HG02943 (cell line): ENCODE measurements around the gene AKAP13.

Experiments used
- ATAC-seq: cut with Tn5 transposase; IDR thresholded peaks from one replicate; pipeline ENCODE4 v1.9.1; 2021; ENCODE audit warnings: mild to moderate bottlenecking, low read depth, moderate library complexity; ENCODE audit not compliant: unreplicated experiment

The AKAP13 gene

DNA sequence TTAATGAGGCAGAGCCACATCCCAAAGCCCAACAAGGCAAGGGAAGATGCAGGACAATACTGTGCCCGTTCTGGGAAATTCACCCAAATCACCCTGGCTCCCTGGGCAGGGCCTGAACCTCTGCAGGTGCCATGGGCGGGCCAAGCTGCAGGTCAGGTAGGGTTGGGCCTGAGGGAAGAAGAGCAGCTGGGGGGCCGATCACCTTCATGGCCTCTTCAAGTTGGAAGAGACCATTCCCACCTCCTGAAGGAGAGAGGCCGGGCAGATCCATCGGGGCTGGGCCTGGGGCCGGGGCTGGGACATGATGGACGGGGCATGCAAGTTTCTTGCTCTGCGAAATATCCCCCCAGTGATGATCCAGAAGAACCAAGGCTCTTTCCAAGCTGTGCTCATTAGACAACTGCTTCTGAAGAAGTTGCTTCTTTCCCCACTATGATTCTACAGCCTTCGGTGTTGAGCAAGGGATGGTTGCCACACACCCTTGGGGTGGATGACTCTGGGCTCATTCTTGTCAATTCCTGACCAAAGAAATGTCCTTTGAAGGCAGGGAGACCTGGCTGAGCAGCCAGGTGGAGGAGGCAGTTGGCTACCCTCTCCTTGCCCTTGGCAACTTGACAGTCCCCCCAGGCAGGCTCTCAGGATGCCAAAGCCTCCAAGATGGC is 376.1 kb downstream of the AKAP13 start:
- ATAC-seq: no peak

DNA sequence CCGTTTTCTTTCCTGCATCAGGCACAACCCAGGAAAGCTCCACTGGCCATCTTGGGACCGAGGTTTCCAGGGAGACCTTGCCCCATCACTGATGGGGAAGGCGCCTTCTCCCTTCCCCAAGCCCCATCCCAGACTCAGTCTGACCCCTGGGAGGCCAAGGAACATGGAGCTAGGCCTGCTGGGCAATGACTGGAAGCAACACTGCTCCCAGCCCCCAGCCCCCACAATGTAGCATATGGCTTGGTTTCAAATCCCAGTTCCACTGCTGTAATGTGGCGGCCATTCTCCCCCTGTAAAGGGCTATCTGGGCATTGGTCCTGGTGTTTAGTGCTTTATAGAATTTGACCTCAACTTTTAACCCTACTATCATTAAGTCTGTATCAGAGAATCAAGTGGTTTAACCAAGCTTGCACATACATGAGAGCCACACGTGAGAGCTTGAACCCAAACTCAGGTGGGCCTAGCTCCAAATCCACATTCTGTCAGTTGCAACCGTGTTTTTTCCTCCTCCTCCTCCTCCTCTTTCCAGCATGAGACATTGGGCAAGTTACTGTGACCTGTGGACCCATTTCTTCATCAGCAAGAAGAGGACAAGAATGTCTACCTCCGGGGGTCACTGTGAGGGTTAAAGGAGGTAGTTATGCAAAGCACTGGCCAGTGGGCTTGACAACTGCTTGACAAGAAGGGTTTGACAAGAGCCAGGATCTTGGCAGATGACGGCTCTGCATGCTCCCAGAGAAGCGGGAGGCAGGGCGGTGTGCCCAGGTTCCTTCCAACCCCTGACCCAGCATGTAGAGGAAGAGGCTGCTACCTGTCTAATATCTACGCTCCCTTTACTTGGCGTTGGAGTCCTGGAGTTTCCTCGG is 376.9 kb downstream of the AKAP13 start:
- ATAC-seq: no peak

- no peak for ATAC-seq
These were observed 377.7 kb downstream of the AKAP13 start for GRCh38 chr15:85757939-85758654.

- no peak for ATAC-seq
These were observed 378.2 kb downstream of the AKAP13 start for GRCh38 chr15:85758655-85758978.

DNA sequence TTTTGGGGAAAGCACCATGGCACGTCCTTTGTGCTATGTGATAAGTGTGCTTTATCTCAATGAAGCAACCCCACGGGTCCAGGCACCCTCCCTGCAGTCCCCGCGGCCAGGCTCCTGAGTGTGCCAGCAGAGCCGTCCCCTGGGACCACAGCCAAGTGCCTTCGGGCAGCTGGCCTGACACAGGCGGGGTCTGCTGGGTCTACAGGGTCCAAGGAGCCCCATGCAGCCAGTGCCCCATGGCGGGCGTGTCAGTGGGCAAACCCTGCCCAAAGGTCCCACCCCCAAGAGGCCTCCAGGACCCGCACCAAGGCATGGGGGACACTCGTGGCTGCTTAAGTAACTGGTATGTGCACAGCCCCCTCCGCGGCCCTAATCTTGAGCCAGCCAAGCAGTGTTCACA is 379.0 kb downstream of the AKAP13 start:
- ATAC-seq: no peak

DNA sequence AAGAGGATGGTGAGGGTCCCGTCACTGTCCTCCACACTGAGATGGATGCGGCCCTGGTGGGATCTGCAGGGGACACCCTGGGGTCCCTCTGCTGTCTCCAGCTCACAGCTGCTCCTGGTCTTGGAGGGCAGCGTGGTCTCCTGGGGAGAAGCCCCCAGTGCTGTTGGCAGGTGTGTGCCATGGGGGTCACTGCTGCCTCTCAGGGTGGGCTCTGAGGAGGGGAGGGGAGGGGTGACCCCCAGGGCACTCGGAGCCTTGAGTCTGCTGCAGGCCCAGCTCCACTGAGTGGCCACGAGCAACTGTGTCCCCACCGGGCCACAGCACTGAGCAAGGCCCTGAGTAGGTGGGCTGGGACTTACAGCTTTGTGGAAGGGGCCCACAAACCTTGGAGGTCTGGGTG is 379.6 kb downstream of the AKAP13 start:
- ATAC-seq: no peak

GRCh38 chr15:85760531-85761371 is 380.3 kb downstream of the AKAP13 start:
- no peak for ATAC-seq

DNA sequence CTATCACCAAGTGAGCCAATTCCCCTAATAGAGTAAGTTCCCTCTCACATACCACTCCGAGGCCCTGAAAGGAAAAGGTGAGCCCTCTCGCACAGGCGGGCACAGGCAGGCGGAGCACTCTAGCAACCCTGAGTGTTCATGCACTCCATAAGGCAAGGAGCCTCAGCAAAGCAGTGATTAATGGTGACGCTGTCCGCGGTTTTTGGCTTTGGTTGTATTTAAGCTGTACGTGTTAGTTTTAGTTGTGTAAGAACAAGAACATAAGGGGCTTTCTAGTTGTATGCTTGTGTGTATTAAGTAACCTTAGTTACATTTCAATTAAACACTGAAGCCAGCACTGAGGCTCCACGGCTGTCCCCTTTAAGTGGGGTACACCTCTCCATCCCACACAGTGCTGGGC is 381.2 kb downstream of the AKAP13 start:
- ATAC-seq: no peak

GRCh38 chr15:85762039-85762755 is 381.8 kb downstream of the AKAP13 start:
- no peak for ATAC-seq

DNA sequence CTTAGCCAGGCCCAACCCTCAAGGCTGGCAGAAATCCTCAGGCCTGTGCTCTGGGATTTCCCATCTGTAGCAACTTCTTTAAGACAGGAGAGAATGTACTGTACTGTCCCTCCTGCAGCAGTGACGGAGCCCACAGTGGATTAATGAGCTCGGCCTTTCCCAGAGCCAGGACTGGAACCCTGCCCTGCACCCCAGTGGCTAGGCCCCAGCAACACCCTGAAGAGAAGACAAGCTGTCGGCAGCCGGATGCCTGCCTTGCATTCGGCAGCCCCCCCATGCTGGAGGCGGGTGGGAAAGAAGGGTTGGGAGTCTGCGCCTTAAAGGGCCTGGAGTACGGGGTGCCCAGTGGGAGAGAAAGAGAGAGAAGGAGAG is 382.3 kb downstream of the AKAP13 start:
- no peak for ATAC-seq

DNA sequence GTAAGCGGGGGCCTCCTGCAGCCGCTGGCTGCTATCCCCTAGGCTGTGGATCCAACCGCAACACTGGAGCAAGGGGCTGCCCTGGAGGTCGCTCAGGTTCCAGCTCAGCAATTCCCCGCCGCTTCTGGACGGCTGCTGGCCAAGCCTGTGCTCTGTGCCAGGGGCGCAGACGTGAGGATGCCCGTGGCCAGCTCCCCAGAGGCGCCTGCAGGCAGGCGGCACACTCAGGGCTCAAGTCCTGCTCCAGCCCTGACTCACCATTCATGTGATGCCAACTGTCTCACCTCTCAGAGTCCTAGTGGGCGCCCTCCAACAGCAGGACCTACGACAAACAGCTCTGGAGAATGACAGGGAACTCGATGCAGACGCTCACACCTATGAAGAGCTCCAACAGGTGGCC is 382.8 kb downstream of the AKAP13 start:
- ATAC-seq: no peak

DNA sequence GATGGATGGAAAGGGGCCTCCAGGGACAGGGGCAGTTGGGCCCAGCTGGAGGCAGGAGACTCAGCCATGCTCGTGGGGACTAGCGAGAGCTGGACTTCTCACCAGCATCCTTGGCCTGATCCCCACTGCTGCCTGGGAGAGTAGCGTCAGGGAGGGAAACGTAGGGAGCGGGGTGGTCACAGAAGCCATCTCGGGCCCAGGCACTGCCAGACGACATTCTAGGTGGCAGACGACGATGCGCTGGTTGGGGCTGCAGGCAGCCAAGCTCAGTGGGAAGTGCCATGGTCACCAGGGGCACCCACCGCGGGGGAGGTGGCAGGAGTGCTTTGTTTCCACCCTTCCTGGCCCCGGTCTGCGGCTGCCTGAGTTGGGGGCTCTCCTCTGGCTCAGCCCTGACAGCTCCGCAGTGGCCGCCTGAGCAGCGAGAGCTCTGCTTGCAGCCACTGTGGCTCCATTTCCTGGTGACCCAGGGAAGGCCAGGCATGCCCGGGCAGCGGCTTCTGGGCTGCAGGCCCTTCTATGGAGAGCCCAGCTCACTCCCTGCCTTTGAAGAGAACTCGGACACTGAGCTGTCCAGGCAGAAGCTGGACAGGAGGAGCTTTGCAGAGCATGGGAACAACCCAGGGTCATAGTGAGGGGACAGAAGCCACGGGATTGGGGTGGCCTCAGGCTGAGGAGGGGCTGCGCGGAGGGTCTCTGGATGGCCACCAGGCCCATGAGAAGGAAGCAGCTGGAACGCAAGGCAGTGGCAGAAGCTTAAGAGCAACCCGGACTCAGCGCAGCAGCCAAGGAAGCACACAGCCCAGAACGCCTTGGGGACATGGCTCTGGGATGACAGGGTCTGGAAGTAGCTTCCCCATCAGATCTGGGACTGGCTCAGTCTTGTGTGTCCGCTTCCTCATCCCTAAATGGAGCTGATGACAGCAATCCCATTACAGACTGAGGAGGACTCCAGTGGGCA is 383.6 kb downstream of the AKAP13 start:
- no peak for ATAC-seq

DNA sequence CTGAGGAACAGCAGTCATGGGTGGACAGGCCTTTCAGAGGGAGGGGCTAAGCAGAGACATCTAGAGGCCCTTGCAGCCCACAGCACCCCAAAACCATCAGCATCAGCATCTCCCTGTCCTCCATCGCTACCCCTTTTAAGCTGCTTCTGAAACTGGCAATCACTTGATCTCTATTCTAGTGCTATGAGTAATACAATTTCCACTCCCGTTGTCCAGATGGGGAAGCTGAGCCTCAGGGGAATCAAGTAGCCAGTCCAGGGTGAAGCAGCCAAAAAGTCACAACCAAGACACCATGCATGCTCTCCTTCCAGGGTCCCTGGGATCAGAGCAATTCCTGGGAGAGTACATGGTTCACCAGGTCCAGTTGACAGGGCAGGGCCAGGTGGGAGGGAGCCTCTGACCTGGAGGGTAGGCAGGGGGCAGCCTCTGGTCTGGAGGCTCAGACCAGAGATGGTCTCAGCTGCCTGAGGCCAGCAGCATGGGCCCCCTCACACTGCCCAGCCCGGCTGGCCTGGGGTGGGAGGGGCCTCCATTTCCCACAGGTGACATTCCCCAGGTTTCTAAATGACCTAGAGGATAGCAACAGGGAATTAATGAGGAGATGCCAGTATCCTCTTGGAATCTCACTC is 384.4 kb downstream of the AKAP13 start:
- no peak for ATAC-seq

- ATAC-seq: no peak
These were observed 385.8 kb downstream of the AKAP13 start for GRCh38 chr15:85766001-85766831.

GRCh38 chr15:85767785-85768529 is 387.6 kb downstream of the AKAP13 start:
- no peak for ATAC-seq

- no peak for ATAC-seq
These were observed 388.3 kb downstream of the AKAP13 start for GRCh38 chr15:85768595-85769168.
